ENCODE results near the gene SLC12A6.

Gene SLC12A6

GRCh38 chr15:34246276-34246976, 91.2 kb downstream of the SLC12A6 start:
- DNase-seq (ENCODE audit: low read depth), result no peak
- no peak for TF ChIP-seq CTCF (IDR thresholded peaks at IDR 0.05; ENCODE audit: low read depth, low read length, missing control alignments)
- H3K4me3 ChIP-seq (ENCODE audit: low read depth, low read length), result no peak overlapping the region

GRCh38 chr15:34243226-34243625, 94.4 kb downstream of the SLC12A6 start:
- no peak for DNase-seq (ENCODE audit: low read depth)
- H3K4me3 ChIP-seq (ENCODE audit: low read depth, low read length), result no peak overlapping the region
- TF ChIP-seq CTCF (IDR thresholded peaks at IDR 0.05; ENCODE audit: low read depth, low read length, missing control alignments), result no peak

GRCh38 chr15:34242331-34242710, 95.3 kb downstream of the SLC12A6 start:
- no peak for TF ChIP-seq CTCF (IDR thresholded peaks at IDR 0.05; ENCODE audit: low read depth, low read length, missing control alignments)
- H3K4me3 ChIP-seq (ENCODE audit: low read depth, low read length), result no peak overlapping the region
- no peak for DNase-seq (ENCODE audit: low read depth)

GRCh38 chr15:34241376-34242330, 95.9 kb downstream of the SLC12A6 start:
- no peak overlapping the region for H3K4me3 ChIP-seq (ENCODE audit: low read depth, low read length)
- peak; percentile 65 for TF ChIP-seq CTCF (IDR thresholded peaks at IDR 0.05; ENCODE audit: low read depth, low read length, missing control alignments)
- DNase-seq (ENCODE audit: low read depth), result peak; percentile 19

GRCh38 chr15:34240537-34240936, 97.0 kb downstream of the SLC12A6 start:
- H3K4me3 ChIP-seq (ENCODE audit: low read depth, low read length), result no peak overlapping the region
- TF ChIP-seq CTCF (IDR thresholded peaks at IDR 0.05; ENCODE audit: low read depth, low read length, missing control alignments), result no peak
- no peak for DNase-seq (ENCODE audit: low read depth)

- no peak for DNase-seq (ENCODE audit: low read depth)
- no peak overlapping the region for H3K4me3 ChIP-seq (ENCODE audit: low read depth, low read length)
- no peak for TF ChIP-seq CTCF (IDR thresholded peaks at IDR 0.05; ENCODE audit: low read depth, low read length, missing control alignments)
Measured at GRCh38 chr15:34239151-34239808, 98.3 kb downstream of the SLC12A6 start.
